Cerebellar cortex (tissue), 1 donor: Measurements from ENCODE around the gene ATP13A2.
"Not testable (repeated sequence)": the region's sequence is repeated elsewhere in the genome, so short reads cannot be mapped to it uniquely, and the experiment has no call there.

ENCODE experiments used
- DNase-seq: peaks from one replicate; pipeline ENCODE4 v3.0.0-alpha.2; 2015; ENCODE audit warnings: low spot score

ATP13A2 gene

GRCh38 chr1:16979475-16980327 is 32.0 kb downstream of the ATP13A2 start:
- DNase-seq, result no peak

GRCh38 chr1:16978567-16979474 is 32.9 kb downstream of the ATP13A2 start:
- DNase-seq, result no peak

- no peak for DNase-seq
Measured at GRCh38 chr1:16978139-16978538, 33.6 kb downstream of the ATP13A2 start.

- DNase-seq, result no peak
Measured at GRCh38 chr1:16977377-16977776, 34.4 kb downstream of the ATP13A2 start.

GRCh38 chr1:16976966-16977365 is 34.8 kb downstream of the ATP13A2 start:
- no peak for DNase-seq

GRCh38 chr1:16975838-16976237 is 35.9 kb downstream of the ATP13A2 start:
- no peak for DNase-seq

GRCh38 chr1:16975211-16975610 is 36.5 kb downstream of the ATP13A2 start:
- no peak for DNase-seq

GRCh38 chr1:16973215-16973614 is 38.5 kb downstream of the ATP13A2 start:
- DNase-seq, result no peak

GRCh38 chr1:16972189-16972895 is 39.4 kb downstream of the ATP13A2 start:
- no peak for DNase-seq

- DNase-seq, result peak; percentile 54
Measured at GRCh38 chr1:16971341-16972188, 40.2 kb downstream of the ATP13A2 start.

- no peak for DNase-seq
Measured at GRCh38 chr1:16970132-16970910, 41.4 kb downstream of the ATP13A2 start.

- DNase-seq, result no peak
Measured at GRCh38 chr1:16969651-16970050, 42.1 kb downstream of the ATP13A2 start.

- DNase-seq, result no peak
Measured at GRCh38 chr1:16969057-16969611, 42.6 kb downstream of the ATP13A2 start.

- DNase-seq, result no peak
Measured at GRCh38 chr1:16968372-16968771, 43.4 kb downstream of the ATP13A2 start.

GRCh38 chr1:16967962-16968361 is 43.8 kb downstream of the ATP13A2 start:
- DNase-seq, result no peak

- no peak for DNase-seq
Measured at GRCh38 chr1:16967095-16967575, 44.6 kb downstream of the ATP13A2 start.

GRCh38 chr1:16966282-16966681 is 45.4 kb downstream of the ATP13A2 start:
- no peak for DNase-seq

- no peak for DNase-seq
Measured at GRCh38 chr1:16965486-16966067, 46.2 kb downstream of the ATP13A2 start.

GRCh38 chr1:16964169-16964568 is 47.6 kb downstream of the ATP13A2 start:
- DNase-seq, result not testable (repeated sequence)
